HepG2 (cell line): Measurements from ENCODE around the gene ARL6. TPM values are rescaled to one million over a fixed set of nuclear protein-coding genes. Genes with fewer than 3 reads are reported as not detected.

Experiments used
- CBX5 ChIP-seq: sonication (generic); formaldehyde crosslinking; IDR thresholded peaks from 2 replicates; pipeline ENCODE4 v1.4.0; 2020; ENCODE audit warnings: missing genetic modification reagents, borderline replicate concordance
- CEBPB ChIP-seq: IDR thresholded peaks from 2 replicates; pipeline ENCODE4 v1.6.1; 2011; ENCODE audit warnings: low read depth, low read length, improper control_type of control experiment, borderline replicate concordance
- ELF1 ChIP-seq: sonication (generic); formaldehyde crosslinking; IDR thresholded peaks from 2 replicates; pipeline ENCODE4 v1.4.0; 2020; ENCODE audit warnings: missing genetic modification reagents
- ETV6 ChIP-seq: sonication (generic); formaldehyde crosslinking; conservative IDR thresholded peaks from 2 replicates; pipeline ENCODE4 v1.4.0; 2020; ENCODE audit warnings: missing genetic modification reagents
- FOXC1 ChIP-seq: sonication (generic); formaldehyde crosslinking; IDR thresholded peaks from 2 replicates; pipeline ENCODE4 v1.8.0; 2022; ENCODE audit warnings: mild to moderate bottlenecking, missing genetic modification reagents, borderline replicate concordance
- HMG20B ChIP-seq: conservative IDR thresholded peaks from 2 replicates; pipeline ENCODE4 v1.6.1; 2016; ENCODE audit warnings: missing genetic modification reagents, missing compliant biosample characterization
- HOXA9 ChIP-seq: sonication (generic); formaldehyde crosslinking; IDR thresholded peaks from 2 replicates; pipeline ENCODE4 v1.8.1; 2022; ENCODE audit warnings: missing genetic modification reagents, mild to moderate bottlenecking, moderate library complexity, borderline replicate concordance
- NCOA5 ChIP-seq: sonication (generic); formaldehyde crosslinking; IDR thresholded peaks from 2 replicates; pipeline ENCODE4 v1.4.0; 2020; ENCODE audit warnings: missing genetic modification reagents
- NONO ChIP-seq, 2 experiments: fragments of 450-650 bp in 1 of 2; sonication (generic) in 1 of 2; formaldehyde crosslinking in 1 of 2; IDR thresholded peaks in 1 of 2; conservative IDR thresholded peaks in 1 of 2; 2 replicates each; pipeline versions ENCODE4 v1.6.1 to v1.8.0; 2017 to 2022; ENCODE audit warnings: mild to moderate bottlenecking in 1 of 2, missing genetic modification reagents in 1 of 2, moderate library complexity in 1 of 2
- SP140L ChIP-seq: sonication (generic); formaldehyde crosslinking; IDR thresholded peaks from 2 replicates; pipeline ENCODE4 v1.4.0; 2020; ENCODE audit warnings: missing genetic modification reagents, borderline replicate concordance
- YY1 ChIP-seq: IDR thresholded peaks from 2 replicates; pipeline ENCODE4 v1.6.1; 2011; ENCODE audit warnings: low read length, low read depth, moderate library complexity, mild to moderate bottlenecking; ENCODE audit not compliant: insufficient read depth, insufficient replicate concordance
- ZC3H13 ChIP-seq: sonication (generic); formaldehyde crosslinking; IDR thresholded peaks from 2 replicates; pipeline ENCODE4 v1.8.1; 2023; ENCODE audit warnings: mild to moderate bottlenecking, missing genetic modification reagents, moderate library complexity
- ZNF329 ChIP-seq: sonication (generic); formaldehyde crosslinking; IDR thresholded peaks from 2 replicates; pipeline ENCODE4 v1.9.0; 2021; ENCODE audit warnings: low read depth, mild to moderate bottlenecking, missing genetic modification reagents
- ZNF619 ChIP-seq: sonication (generic); formaldehyde crosslinking; IDR thresholded peaks from 2 replicates; pipeline ENCODE4 v1.4.0; 2020; ENCODE audit warnings: mild to moderate bottlenecking, missing genetic modification reagents
- ZNF773 ChIP-seq: sonication (generic); formaldehyde crosslinking; IDR thresholded peaks from 2 replicates; pipeline ENCODE4 v1.4.0; 2020; ENCODE audit warnings: missing genetic modification reagents, borderline replicate concordance
- polyA plus RNA-seq, 8 experiments: library from polyadenylated mRNA; depleted of rRNA in 3 of 8; stranded (reverse) in 7 of 8; unstranded in 1 of 8; fragments of >200 nt; fragmentation: Illumina TruSeq in 4 of 8; extraction: Trizol in 4 of 8; gene quantifications; 2 replicates each; pipeline versions ENCODE4 v1.2.1 to v1.2.3, GENCODE V29; 2011 to 2016; ENCODE audit warnings: low read depth in 4 of 8, missing spikeins in 1 of 8, mixed read lengths in 1 of 8; ENCODE audit not compliant: insufficient read depth in 1 of 8
- total RNA-seq, 5 experiments: library from RNA; depleted of rRNA; stranded (reverse); fragments of >200 nt; fragmentation: Illumina TruSeq; extraction: Trizol; gene quantifications; 2 replicates each; pipeline ENCODE4 v1.2.3, GENCODE V29; 2016; ENCODE audit warnings: low read depth in 1 of 5
- TF ChIP-seq, protein P1 (sequence below): sonication (generic); formaldehyde crosslinking; IDR thresholded peaks from 2 replicates; pipeline ENCODE4 v1.8.1; 2022; ENCODE audit warnings: low read depth, mild to moderate bottlenecking, missing genetic modification reagents
- TF ChIP-seq, protein P2 (sequence below): sonication (generic); formaldehyde crosslinking; IDR thresholded peaks from 2 replicates; pipeline ENCODE4 v1.4.0; 2020; ENCODE audit warnings: missing genetic modification reagents
- TF ChIP-seq, protein P3 (sequence below): sonication (generic); formaldehyde crosslinking; IDR thresholded peaks from 2 replicates; pipeline ENCODE4 v1.4.0; 2020; ENCODE audit warnings: missing genetic modification reagents, low read depth, mild to moderate bottlenecking, borderline replicate concordance
- TF ChIP-seq, protein P4 (sequence below): IDR thresholded peaks from 2 replicates; pipeline ENCODE4 v1.6.1; 2012; ENCODE audit warnings: low read depth, low read length, improper control_type of control experiment

ARL6 gene
- total and polyA plus RNA-seq, 2 of the 13 experiments (the other 11 are each of a cell fraction or from before 2014, with no cell fraction given) = 1.3 to 3.7 TPM

DNA sequence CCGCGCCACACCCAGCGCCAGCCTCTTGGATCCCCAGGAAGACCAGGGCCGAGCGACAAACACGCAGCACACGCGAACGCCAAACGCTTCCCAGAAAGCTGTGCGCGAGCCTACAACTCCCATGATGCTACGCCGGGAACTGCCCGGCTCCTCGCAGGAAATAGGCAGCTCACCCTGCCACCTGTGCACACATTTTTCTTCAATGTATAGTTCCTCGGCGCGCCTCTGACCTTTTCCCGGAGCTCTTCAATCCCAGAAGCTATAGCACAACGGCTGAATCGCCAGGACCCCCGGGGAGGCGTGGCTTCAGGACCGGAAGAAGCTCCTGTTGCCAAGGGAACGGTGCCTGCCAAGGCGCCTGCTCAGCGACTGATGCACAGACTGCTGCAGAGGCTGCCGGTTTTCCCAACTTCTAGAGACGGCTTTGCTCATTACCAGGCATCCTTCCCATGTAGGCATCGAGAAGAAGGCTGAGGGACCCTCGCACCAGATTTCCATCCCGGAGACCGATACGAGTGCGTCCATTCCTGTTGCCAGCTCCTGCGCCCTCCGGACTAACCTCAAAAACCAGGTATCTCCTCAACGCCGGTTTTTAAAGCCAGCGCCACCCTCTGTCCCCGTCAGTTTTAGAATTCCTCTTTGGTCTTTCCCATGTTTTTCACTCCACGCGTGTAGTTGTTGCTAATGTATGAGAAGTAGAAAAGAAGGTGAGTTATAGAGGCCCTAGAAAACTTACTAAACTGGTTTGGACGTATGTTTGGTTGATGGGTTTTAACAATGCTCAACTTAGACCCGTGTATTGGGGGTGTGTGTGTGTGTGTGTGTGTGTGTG lies at the start of gene ARL6 (continued):
- TF ChIP-seq, protein P1, sequence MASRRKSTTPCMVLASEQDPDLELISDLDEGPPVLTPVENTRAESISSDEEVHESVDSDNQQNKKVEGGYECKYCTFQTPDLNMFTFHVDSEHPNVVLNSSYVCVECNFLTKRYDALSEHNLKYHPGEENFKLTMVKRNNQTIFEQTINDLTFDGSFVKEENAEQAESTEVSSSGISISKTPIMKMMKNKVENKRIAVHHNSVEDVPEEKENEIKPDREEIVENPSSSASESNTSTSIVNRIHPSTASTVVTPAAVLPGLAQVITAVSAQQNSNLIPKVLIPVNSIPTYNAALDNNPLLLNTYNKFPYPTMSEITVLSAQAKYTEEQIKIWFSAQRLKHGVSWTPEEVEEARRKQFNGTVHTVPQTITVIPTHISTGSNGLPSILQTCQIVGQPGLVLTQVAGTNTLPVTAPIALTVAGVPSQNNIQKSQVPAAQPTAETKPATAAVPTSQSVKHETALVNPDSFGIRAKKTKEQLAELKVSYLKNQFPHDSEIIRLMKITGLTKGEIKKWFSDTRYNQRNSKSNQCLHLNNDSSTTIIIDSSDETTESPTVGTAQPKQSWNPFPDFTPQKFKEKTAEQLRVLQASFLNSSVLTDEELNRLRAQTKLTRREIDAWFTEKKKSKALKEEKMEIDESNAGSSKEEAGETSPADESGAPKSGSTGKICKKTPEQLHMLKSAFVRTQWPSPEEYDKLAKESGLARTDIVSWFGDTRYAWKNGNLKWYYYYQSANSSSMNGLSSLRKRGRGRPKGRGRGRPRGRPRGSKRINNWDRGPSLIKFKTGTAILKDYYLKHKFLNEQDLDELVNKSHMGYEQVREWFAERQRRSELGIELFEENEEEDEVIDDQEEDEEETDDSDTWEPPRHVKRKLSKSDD (CRISPR knock-in tag) = no peak
- no peak; the same call in 1 of the 2 replicates for TF ChIP-seq HMG20B (CRISPR knock-in tag)
- TF ChIP-seq NONO (IDR thresholded peaks at IDR 0.05) = no peak
- TF ChIP-seq NONO (CRISPR knock-in tag; conservative IDR thresholded peaks at IDR 0.05) = no peak
- no peak for TF ChIP-seq ZNF773
- 0 out of 2 replicates have a peak, but pooled peaks have one; percentile 25 for TF ChIP-seq ETV6 (CRISPR knock-in tag)
- TF ChIP-seq ELF1 (CRISPR knock-in tag) = peak; percentile 88
- TF ChIP-seq, protein P2, sequence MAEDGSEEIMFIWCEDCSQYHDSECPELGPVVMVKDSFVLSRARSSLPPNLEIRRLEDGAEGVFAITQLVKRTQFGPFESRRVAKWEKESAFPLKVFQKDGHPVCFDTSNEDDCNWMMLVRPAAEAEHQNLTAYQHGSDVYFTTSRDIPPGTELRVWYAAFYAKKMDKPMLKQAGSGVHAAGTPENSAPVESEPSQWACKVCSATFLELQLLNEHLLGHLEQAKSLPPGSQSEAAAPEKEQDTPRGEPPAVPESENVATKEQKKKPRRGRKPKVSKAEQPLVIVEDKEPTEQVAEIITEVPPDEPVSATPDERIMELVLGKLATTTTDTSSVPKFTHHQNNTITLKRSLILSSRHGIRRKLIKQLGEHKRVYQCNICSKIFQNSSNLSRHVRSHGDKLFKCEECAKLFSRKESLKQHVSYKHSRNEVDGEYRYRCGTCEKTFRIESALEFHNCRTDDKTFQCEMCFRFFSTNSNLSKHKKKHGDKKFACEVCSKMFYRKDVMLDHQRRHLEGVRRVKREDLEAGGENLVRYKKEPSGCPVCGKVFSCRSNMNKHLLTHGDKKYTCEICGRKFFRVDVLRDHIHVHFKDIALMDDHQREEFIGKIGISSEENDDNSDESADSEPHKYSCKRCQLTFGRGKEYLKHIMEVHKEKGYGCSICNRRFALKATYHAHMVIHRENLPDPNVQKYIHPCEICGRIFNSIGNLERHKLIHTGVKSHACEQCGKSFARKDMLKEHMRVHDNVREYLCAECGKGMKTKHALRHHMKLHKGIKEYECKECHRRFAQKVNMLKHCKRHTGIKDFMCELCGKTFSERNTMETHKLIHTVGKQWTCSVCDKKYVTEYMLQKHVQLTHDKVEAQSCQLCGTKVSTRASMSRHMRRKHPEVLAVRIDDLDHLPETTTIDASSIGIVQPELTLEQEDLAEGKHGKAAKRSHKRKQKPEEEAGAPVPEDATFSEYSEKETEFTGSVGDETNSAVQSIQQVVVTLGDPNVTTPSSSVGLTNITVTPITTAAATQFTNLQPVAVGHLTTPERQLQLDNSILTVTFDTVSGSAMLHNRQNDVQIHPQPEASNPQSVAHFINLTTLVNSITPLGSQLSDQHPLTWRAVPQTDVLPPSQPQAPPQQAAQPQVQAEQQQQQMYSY = no peak
- TF ChIP-seq, protein P3, sequence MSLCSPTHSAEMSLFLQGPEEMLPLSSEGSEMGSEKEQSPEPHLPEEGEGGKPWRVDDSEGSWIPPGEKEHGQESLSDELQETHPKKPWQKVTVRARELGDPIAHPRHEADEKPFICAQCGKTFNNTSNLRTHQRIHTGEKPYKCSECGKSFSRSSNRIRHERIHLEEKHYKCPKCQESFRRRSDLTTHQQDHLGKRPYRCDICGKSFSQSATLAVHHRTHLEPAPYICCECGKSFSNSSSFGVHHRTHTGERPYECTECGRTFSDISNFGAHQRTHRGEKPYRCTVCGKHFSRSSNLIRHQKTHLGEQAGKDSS (CRISPR knock-in tag) = no peak
- TF ChIP-seq HOXA9 = no peak
- TF ChIP-seq YY1 = no peak
- no peak; the same call in 1 of the 2 replicates for TF ChIP-seq CBX5 (CRISPR knock-in tag)
- TF ChIP-seq ZNF329 (CRISPR knock-in tag) = no peak
- TF ChIP-seq ZC3H13 (CRISPR knock-in tag) = no peak
- no peak for TF ChIP-seq NCOA5 (CRISPR knock-in tag)
- TF ChIP-seq SP140L (CRISPR knock-in tag) = no peak
- TF ChIP-seq, protein P4, sequence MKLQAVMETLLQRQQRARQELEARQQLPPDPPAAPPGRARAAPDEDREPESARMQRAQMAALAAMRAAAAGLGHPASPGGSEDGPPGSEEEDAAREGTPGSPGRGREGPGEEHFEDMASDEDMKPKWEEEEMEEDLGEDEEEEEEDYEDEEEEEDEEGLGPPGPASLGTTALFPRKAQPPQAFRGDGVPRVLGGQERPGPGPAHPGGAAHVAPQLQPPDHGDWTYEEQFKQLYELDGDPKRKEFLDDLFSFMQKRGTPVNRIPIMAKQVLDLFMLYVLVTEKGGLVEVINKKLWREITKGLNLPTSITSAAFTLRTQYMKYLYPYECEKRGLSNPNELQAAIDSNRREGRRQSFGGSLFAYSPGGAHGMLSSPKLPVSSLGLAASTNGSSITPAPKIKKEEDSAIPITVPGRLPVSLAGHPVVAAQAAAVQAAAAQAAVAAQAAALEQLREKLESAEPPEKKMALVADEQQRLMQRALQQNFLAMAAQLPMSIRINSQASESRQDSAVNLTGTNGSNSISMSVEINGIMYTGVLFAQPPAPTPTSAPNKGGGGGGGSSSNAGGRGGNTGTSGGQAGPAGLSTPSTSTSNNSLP = no peak
- TF ChIP-seq ZNF619 = no peak
- no peak for TF ChIP-seq CEBPB
- TF ChIP-seq FOXC1 (CRISPR knock-in tag) = 0 out of 2 replicates have a peak, but pooled peaks have one; percentile 17
